GM21825 (cell line): Measurements from ENCODE around the gene LAMTOR1.
A peak's percentile ranks its signal among the peaks of the same experiment; 100 is the strongest.

ENCODE experiments used
- ATAC-seq: cut with Tn5 transposase; IDR thresholded peaks from one replicate; pipeline ENCODE4 v1.9.1; 2021; ENCODE audit warnings: mild to moderate bottlenecking, moderate library complexity; ENCODE audit not compliant: unreplicated experiment

LAMTOR1 gene

DNA sequence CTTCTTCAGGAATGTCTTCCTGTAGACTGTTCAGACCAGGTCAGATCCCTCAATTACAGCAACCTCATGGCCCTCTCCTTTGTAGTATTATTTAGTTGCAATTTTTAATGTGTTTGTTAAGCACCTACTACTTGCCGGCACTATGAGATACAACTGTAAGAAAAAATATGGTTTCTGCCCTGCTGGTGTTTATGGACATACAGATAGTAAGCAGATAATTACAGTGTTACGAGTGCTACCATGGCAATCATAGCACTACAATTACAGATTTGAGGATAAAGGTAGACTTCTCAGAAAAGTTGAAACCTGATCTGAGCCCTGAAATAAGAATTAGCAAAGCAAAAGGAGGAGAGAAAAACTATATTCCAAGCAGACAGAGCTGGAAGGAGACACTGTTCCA, 19.7 kb downstream of the LAMTOR1 start:
- no peak for ATAC-seq

DNA sequence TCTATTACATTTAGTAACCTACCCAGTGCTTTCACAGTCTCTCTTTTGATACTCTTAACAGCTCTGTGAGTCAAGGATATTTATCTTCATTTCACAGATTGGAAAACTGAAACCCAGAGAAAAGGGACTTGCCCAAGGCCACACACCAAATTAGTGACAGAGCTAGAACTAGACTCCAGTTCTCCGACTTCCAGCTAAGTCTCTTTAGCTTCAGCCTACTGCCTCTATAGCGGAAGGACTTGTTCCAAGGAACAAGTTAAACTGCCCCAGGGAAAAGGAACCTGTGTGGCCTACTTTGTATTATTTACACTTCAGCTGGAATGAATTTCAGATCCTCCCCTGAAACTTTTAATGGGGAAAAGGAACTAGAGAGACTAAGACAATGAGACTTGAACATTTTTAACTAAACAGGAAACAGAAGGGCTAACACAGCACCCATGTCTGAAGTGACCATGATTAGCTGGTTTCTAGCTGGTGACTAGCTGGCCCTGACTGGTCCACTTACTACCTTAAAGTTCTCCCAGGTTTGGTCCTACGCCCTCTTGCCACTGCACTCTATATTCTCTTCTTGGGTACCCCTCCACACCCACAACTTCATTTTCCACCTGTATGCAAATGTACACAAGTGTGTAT, 21.2 kb downstream of the LAMTOR1 start:
- ATAC-seq, result no peak

DNA sequence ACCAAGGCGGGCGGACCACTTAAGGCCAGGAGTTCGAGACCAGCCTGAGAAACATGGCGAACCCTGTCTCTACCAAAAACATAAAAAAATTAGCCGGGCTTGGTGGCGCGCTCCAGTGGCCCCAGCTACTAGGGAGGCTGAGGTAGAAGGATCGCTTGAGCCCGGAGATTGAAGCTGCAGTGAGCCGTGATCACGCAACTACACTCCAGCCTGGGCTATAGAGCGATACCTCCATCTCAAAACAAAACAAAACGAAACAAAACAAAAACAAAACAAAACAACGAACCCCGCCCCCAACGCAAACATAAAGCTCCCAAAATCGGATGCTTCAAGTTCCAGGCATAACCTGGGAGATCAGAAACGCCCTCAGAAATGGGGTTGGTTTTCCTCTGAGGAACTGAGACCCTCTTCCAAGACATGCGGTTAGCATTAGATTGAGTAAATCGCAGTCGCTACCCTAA, 21.9 kb downstream of the LAMTOR1 start:
- ATAC-seq, result no peak

DNA sequence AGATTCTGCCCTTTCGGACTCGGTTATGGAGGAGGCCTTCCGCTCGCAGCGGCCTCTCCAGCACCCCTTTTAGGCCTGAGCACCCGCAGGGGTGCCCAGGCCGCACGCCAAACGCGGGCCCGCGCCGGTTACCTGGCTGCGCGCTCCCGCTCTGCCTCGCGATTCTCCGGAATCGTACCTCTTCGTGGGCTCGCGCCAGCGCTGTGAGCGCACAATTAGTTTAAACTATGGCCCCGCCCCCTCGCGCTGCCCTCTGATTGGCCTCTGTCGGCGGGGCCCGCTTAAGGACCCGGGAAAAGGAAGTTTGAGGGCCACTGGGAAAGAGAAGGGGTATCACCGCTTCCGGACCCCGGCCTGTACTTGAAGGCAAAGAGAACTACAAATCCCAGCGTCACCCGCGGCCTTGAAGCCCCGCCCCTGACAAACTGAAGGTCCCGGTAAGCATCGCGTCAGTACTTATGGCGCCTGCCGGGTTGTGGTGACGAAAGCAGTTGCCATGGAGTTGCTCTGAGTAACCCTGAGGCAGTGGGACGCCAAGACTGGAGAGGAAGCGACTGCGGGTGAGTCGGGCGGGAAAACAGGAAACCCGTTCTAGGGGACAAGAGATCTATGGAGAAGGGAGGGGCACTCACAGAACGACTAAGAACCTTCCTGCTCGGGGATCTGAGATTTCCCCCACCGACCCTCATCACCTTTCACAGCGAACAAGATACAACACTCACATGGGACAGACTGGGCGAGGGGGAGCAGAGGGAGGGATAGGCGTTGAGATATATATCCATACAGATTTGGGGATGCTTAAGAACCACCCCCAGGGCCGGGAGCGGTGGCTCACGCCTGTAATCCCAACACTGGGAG, 22.5 kb downstream of the LAMTOR1 start, which contains the start of the genes LRRC51 and NUMA1:
Gene LRRC51, plus strand, starts transcription at position 525 of the 858 bp plus-strand sequence. CDS start 8,234 bp downstream, outside the sequence.
Gene NUMA1, minus strand, starts transcription at position 217 of the 858 bp plus-strand sequence. CDS start 44,599 bp downstream, outside the sequence.
- ATAC-seq, result peak; percentile 89

DNA sequence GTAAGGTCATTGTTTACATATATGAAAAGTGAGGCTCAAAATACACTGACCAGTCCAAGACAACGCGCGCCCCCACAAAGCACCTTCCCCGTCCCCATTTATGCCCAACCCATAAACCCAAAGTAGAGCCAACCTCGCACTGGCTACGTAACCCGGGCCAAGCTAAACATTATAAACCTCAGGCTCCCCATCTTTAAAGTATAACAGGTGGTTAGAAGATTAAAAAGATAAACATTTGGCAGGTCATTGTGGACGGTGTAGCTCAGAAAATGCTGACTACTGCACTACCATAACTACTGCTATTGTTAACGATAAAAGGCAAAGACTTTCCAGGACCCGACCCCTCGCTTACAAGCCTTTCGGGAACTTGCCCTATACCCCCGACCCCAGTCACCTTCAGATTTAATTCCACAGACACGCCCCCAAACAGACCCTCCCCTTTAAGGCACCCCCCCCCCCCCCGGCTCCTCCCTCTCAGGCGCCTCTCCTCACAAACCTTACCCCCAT, 23.2 kb downstream of the LAMTOR1 start:
- no peak for ATAC-seq

DNA sequence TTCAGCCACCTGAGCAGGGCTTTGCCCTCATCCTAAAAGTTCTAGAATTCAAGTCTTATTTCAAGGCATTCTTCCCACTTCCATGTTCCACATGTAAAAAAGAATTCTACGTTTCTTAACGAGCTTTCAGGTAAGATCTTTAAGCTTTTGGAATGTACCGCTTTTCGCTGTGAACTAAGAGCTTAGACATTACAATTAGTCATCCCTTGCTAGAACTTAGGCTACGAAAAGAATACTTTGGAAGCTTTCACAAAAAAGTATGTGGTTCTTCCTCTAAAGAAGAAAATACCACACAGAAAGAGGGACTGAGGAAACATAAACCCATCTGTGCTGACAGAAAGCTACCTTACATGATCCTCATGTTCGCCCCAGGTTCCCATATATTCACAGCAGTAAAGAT, 24.6 kb downstream of the LAMTOR1 start:
- no peak for ATAC-seq

DNA sequence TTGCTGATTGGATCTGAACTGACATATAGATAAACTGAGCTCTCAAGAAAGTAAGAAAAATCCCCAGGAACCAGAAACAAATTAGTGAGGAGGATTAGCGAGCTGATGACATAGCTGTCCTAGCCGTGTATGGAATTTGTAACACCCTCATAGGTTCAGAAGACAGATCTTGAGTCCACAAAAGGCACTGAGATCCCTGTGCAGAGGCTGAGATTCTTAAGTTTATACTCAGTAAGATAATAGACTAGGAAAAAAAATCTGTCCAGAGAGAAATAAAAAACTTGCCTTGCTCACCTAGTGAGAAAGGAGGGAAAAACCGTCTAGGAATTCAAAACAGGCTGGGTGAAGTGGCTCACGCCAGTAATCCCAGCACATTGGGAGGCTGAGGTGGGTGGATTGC, 27.3 kb downstream of the LAMTOR1 start:
- no peak for ATAC-seq

DNA sequence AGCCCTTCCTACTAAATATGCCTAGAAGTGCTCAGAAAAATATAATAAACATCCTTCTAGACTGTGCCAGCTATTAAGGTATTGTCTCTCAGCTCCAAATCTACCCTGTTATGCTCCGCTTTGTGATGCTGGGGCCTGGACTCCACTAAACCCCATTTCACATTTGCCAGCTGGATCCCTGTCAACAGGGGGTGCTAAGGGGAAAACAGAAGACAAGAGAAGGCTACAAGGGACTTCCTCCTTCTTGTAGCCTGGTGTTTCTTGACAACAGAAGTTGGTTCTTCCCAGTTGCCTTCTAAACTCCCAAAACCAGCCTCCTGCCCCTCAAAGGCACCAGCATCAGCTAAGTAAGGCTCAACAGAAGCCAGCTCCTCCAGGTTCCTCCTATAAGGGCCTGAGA, 28.0 kb downstream of the LAMTOR1 start:
- no peak for ATAC-seq

DNA sequence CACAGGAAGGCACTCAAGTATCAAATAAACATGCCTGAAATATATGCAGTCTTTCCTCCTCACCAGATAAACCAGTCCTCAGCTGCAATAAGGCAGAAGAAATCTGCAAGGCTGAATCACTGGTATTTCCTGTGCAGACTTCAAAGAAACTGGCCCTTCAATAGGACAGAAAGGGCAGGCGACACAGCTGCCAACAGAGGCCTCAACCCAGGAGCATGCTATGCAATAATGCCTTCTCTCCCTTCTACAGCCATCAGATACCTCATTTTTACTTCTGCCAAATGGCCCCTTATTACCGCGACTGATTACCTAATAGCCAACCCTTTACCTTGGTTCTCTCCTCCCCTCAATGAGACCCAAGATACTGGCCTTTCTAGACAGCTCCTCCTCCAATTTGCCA, 30.7 kb downstream of the LAMTOR1 start:
- ATAC-seq, result no peak

DNA sequence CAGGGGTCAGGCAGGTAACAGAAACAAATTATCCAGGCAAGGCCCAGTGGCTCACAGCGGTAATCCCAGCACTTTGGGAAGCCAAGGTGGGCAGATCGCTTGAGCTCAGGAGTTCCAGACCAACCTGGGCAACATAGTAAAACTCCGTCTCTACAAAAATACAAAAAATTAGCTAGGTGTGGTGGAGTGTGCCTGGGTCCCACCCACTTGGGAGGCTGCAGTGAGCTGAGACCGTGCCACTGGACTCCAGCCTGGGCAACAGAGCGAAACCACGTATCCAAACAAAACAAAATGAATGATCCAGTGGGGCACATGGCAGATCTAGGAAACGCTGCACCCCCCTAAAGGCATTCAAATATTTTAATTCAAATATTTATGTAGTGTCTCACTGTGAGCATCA, 32.6 kb downstream of the LAMTOR1 start:
- no peak for ATAC-seq

DNA sequence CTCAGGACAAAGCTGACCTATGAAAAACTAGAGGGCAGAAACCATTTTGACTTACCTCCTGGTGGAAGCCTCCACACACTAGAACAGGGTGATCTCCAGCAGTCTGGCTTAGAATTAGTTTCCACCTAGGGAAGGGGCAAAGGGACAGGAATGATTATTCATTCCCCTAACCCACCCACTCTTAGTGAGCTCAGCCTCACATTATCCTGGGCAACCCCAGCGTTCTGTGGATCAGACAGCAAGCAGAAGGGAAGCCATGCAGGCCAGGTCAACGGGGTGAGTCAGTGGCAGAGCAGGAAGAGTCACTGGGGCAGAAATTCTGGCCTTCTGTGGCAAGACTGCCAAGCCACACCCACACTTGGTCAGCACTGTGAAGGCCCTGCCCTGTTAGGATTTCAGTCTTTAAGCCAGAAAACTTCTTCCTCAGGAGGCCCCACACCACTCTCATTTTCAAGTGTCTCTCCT, 33.3 kb downstream of the LAMTOR1 start:
- peak; percentile 69 for ATAC-seq

DNA sequence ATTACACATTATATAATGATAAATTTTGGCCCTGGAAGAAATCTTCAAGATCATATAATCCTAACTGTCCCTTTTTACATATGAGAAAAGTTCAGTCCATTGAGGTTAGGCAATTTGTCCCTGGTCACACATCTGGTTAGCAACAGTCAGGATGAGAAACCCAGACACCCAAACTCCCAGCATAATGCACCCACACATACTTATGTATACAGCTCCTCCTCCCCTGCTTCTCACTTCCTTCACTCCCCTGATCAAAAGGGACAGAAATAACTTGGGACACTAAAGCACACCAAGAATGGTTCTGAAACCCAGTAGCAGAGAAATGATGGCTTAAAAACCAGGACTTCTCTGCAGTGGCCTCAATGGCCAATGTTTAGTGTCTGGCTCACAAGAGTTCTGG, 33.9 kb downstream of the LAMTOR1 start:
- ATAC-seq, result no peak

DNA sequence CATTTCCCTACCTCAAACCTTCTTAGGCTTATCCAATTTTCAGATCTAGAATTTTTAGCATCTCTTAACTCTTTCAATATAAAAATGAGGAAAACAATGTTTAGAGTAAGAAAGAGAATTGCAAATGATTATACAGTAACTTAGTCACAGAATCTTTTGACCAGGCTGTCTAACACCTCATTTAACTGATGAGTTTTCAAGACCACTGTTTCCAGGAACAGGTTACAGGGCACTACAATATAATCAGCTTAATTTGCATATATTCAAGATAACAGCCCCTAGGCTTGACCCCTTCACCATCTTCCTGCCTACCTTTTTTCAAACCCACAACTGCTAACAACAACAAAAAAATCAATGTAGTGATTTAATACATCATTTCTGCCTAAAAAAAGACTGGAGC, 35.4 kb downstream of the LAMTOR1 start:
- no peak for ATAC-seq

DNA sequence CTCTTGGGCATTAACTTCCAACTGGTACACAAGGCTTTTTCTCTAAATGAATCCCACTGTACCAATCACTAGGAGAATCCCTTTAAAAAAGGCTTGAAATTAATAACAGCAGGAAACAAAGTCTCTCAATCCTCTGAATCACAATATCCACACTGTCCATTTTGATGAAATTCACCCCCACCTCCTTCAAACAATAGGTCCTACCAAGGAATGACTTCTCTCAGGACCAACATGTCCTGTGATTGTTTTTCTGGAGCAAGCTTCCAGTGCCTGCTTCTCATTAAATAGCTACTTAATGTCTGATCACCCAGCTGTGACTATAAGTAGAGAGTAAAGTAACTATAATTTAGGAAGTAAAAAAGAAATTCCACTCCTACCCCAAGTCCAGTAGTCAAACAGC, 35.8 kb downstream of the LAMTOR1 start:
- ATAC-seq, result no peak

DNA sequence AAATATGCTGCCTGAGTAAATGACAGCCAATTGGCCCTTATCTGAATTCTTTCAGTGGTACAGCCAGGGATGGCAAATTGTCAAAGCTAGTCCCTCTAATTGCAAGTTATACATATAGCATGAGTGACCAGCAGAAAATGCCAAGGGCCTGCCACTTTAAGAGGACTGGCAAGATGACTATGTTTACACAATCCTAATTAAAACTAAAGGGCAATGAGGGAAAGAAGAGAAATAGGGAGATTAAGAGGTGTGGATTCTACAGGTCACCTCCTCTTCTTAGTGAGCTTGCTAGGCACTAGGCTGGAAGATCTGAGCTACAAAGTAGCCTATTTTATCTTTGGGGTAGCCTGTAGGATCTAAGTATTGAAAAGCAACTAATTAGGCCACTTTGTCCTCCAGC, 36.2 kb downstream of the LAMTOR1 start:
- no peak for ATAC-seq

DNA sequence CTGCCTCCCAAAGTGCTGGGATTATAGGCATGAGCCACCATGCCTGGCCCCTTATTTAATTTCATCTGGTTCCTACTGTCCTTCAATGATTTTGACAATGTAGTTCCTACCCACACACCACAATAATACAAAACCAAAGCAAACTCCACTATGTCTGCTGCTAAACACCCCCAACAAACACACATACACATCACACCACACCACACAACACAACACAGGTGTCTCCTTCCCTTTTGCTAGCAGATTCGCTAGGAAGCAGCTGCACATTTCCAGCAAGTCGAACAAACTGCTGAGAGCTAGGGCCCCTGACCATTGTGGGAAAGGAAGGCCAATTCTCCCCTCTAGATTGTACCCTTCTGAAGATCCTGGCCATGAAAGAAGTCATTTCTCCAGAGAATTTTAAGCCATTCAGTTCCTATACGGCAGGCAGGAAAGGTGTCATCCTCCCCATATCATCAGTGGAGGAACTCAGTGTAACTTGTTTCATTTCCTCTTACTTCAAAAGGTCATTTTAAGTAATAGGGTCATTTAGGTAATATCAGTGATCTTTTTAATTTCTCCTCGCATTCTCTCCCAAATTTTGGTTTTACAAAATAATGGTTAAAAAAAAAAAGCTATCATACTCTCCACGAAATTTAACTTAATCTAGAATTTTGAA, 41.2 kb downstream of the LAMTOR1 start:
- ATAC-seq, result no peak

DNA sequence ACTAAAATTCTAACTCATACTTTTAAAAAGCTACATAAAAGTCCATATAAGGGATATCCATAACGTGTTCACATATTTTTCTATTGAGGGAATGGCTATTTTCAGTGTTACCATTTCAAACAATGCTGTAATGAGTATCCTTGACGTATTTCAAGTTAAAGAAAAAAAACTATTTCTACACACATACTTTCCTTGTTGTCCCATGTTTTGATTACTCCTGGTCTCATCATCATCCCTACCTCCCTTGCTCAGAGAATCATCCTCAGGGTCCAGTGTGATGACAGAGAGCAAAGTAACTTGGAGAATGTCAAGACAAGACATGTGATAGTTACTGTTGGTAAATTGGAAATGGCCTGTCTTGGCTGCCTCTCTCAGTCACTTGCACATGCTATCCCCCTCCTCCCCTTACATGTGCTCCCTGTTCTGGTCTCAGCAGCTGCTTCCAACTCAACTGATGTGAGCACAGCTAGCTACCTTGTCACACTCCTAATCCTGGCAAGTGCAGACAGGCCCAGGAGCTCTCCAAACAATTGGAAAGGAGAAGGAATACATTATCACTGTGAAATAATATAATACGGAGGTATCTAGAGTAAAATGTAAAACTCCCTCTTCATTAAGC, 44.6 kb downstream of the LAMTOR1 start:
- no peak for ATAC-seq

DNA sequence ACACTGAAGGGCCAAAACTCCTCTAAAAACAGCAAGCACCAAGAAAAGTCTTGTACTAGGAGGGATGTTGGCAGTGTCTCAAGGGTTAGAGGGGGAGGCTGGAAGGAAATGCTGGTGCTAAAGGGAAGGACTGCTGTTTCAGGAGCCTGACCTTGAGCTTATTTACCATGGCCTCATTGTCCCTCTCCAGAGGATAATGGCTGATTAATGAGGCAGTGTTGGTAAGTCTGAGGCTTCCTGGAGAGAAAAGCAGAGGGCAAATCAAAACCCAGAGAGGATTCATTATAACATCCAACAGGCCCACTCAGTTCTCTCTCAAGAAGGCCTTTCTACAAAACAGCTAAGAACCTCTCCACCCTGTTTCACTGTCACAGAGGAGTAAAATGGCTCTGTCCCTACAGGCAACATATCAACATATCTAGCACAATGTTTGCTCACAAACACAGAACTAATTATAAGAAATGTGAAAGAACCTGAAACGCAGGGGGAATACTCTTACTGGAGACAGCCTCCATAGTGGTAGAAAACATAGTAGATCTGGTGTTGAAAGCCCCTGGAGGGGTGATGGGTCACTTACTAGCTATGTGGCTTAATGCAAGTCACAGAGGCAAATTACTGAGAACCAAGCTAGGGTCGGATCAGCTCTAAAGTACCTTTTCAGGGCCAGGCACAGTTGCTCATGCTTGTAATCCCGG, 54.2 kb downstream of the LAMTOR1 start:
- ATAC-seq, result no peak
